Measurements from ENCODE around the gene WDSUB1.

The WDSUB1 gene

GRCh38 chr2:159225025-159226016, 61.2 kb downstream of the WDSUB1 start:
- DNase-seq (ENCODE audit: low read depth in 1 of 2, low spot score in 1 of 2), result no peak

DNA sequence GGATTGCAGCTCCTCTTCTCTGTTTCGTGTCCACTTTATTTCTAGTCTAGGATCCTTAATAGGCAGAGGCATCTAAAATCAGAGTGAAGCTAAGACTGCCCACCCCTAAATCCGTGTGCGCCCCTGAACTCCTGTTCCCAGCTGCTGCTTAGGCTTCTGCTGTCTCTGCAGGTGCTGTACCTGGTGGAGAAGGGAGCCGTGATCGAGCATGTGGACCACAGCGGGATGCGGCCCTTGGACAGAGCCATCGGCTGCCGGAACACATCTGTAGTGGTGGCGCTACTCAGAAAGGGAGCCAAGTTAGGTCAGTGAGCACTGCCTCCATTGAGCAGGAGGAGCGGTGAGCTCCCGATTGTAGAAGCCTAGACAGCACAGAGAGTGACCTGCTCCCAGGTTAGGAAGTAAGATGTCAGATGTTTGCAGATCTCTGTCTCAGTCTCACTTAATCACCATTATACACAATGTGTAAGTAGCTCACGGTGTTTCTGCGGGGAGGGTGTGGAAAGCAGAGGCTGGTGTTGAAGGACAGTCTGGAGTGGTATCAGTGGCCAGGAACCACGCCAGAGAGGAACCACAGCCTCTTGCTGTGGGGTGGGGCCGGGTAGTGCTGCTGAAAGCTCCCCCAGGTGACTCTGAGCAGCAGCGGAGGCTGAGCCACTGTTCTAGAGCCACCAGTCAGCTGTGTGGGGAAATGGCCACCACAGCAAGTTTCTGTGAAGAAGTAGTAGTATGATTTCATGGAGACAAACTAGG, 62.3 kb downstream of the WDSUB1 start:
- no peak for DNase-seq (ENCODE audit: low read depth in 1 of 2, low spot score in 1 of 2)

DNA sequence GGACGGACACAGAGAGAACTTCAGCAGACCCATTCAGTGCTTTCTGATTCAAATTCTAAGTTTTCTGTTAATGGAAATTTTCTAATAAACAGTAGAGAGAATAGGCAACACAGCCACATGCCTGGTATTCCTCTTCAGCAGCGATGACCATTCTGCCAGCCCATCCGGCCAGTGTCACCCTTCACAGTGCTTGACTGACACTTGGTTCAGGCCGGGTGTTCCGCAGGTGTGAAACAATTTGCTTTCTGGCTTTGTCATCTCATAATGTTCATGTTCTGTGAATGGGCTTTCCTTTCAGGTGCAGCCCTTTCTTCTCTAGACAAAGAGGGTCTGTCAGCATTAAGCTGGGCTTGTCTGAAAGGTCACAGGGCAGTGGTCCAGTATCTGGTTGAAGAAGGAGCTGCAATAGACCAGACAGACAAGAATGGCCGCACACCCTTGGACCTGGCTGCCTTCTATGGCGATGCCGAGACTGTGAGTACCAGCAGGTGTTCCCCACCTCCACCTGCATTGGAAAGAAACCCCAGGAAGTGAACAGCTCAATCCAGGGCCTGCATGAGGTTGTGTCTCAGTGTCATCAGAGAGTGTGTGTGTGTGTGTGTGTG, 67.0 kb downstream of the WDSUB1 start:
- no peak for DNase-seq (ENCODE audit: low read depth in 1 of 2, low spot score in 1 of 2)

GRCh38 chr2:159218389-159218788, 68.1 kb downstream of the WDSUB1 start:
- no peak for DNase-seq (ENCODE audit: low read depth in 1 of 2, low spot score in 1 of 2)

- no peak for DNase-seq (ENCODE audit: low read depth in 1 of 2, low spot score in 1 of 2)
Observed at GRCh38 chr2:159217676-159218075, 68.8 kb downstream of the WDSUB1 start.

GRCh38 chr2:159215116-159215515, 71.4 kb downstream of the WDSUB1 start:
- no peak for DNase-seq (ENCODE audit: low read depth in 1 of 2, low spot score in 1 of 2)

DNA sequence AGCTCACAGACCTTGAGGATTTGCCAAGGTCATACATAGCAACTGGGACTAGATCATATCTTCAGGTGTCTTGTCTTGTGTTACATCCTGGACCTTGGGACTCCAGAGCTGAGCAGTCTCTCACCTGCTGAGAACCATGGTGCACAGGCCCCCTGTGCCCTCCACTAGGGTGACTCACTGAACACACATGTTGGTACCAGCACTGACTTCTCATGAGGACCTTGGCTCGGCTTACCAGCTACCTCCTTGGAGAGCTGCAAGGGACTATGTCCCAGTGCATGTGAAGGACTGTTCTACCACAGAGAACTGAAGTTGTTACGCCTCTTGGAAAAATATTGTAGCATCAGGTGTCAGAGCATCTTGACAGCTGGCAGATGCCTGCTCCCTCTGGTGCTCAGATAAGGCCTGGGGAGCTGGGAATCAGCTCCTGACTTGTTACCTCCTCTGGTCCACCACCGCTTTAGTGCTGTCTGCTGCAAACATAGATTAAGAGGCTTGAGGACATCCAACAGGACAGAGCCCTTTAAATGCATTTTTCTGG, 72.1 kb downstream of the WDSUB1 start:
- DNase-seq (ENCODE audit: low read depth in 1 of 2, low spot score in 1 of 2), result no peak

GRCh38 chr2:159213296-159213695, 73.2 kb downstream of the WDSUB1 start:
- no peak for DNase-seq (ENCODE audit: low read depth in 1 of 2, low spot score in 1 of 2)

- no peak for DNase-seq (ENCODE audit: low read depth in 1 of 2, low spot score in 1 of 2)
Observed at GRCh38 chr2:159211447-159212396, 74.8 kb downstream of the WDSUB1 start.

DNA sequence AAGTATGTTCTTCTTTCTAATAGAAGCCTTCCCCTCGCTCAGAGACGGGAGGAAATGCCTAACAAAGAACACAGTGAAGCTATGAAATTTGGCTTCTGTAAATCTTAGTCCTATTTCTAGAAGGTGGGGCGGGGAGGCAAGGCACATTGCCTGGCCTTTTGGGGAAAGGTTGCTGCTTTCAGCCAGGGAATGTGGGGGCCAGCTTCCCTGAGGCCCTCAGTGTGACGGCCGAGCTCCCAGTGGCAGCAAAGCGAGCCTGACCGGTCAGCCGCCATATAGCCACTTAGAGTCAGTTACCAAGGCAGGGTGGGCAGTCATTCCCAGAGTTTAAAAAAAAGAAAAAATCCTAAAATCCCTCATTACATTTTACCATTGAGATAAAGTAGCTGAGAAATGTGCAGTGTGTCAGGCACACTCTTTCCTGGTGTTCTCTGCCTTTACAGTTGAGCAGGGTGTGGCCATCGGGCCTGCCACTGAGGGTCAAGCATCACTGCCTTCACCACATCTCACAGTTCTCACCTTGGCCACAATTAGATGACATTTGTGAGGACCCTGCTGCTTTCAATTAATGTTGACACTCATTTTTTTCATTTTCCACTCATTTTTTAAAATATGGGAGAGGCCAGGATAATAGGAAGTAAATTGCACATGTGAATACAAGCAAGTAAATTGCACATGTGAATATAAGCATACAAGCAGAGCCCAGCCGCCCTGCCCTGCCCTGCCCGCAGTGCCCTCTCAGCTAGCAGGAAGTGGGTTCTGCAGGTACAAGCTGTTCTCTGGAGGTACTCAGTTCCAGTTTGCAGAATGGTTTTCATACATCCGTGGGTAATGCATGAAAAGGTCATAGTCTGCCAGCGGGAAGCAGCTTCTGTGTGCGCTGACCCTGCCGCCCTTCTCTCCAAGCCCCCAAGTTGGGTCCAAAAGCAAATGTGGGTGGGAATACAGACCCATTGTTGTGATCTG, 76.9 kb downstream of the WDSUB1 start:
- no peak for DNase-seq (ENCODE audit: low read depth in 1 of 2, low spot score in 1 of 2)

DNA sequence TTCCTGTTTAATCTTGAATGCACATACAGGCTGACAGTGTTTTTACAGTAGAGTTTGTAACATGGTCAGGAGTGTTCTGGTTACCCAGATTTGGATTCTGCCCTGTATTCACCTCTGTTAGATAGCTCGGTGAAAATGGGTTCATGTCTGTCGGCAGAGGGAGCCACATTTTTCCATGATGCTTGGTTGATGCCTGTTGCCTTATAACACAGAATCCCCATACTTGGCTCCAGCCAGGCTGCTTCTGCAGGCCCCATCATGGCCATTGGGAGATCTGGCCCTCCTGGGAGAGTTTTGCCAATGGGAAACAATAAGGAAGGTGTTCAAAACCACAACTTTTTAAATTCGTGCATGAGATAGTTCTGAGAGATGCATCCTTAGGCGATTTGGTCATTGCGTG, 78.1 kb downstream of the WDSUB1 start:
- no peak for DNase-seq (ENCODE audit: low read depth in 1 of 2, low spot score in 1 of 2)

- DNase-seq (ENCODE audit: low read depth in 1 of 2, low spot score in 1 of 2), result no peak
Observed at GRCh38 chr2:159206736-159207380, 79.6 kb downstream of the WDSUB1 start.

DNA sequence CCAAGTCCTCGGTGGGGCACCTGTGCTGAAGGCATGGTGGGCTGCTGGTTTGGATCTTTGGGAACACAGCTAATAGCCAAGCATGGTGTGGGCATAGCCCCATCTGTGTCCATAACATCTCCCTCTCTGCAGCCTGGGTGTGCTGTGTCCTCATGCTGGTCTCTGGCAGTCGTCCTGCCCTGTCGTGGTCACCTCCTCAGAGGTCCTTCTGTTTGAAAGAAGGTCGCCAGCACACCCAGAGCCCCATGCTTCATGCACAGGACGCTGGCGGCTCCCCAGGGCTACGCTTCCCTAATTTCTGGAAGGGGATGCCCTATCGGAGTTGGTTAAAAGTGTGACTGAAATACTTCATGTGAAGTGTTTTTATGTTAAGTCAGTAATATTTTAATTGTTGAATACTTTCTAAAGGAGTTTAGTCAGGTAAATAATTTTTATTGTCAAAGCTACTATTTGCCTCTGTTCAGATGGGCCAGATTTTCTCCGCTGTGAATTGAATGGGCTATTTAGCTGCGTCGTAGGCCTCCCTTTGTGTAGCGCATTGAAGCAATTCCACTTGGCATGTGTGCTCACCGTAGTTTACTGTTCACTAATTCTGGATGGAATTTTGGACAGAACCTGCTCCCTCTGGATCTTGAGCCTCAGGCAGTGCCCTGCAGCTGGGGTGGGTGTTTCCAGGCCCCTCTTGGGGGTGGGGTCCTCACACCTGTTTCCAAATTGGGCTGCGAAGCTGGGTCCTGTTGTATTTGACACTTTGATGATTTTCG, 81.9 kb downstream of the WDSUB1 start:
- DNase-seq (ENCODE audit: low read depth in 1 of 2, low spot score in 1 of 2), result no peak

DNA sequence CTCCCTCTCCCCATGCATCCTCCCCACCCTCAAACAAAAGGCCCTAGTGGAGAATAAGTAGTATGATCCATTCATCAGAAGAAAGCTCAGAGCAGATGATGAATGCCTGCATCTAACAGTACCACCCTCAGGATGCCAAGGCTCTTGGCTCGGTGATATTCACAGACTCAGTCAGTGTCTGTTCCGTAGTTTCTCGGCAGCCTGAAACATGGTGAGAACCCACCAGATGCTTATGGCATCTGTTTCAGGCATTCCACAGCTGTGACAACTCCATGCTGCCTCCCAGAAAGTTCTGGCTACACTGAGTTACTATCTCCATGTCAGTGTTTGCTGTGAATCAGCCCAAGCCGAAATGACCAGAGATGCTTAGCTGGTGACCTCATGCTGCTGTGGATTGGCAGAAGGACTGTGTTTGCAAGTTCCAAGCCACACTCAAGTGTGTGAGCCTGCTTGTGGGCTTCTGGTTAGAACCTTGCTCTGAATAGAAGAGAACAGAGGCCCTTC, 83.9 kb downstream of the WDSUB1 start:
- no peak for DNase-seq (ENCODE audit: low read depth in 1 of 2, low spot score in 1 of 2)

GRCh38 chr2:159201360-159202063, 85.0 kb downstream of the WDSUB1 start:
- no peak for DNase-seq (ENCODE audit: low read depth in 1 of 2, low spot score in 1 of 2)

- no peak for DNase-seq (ENCODE audit: low read depth in 1 of 2, low spot score in 1 of 2)
Observed at GRCh38 chr2:159200498-159200897, 86.0 kb downstream of the WDSUB1 start.
